GM21723 (cell line): ENCODE measurements around the gene ZNF195.
"Not testable (repeated sequence)": the region's sequence is repeated elsewhere in the genome, so short reads cannot be mapped to it uniquely, and the experiment has no call there.

Experiments
- ATAC-seq: cut with Tn5 transposase; IDR thresholded peaks from one replicate; pipeline ENCODE4 v1.9.1; 2021; ENCODE audit warnings: mild to moderate bottlenecking, moderate library complexity; ENCODE audit not compliant: unreplicated experiment

The ZNF195 gene

GRCh38 chr11:3378426-3379423 is at the start of gene ZNF195:
ZNF195 (minus strand) TSS chr11:3379146; CDS start chr11:3379040, 106 bp downstream.
- peak; percentile 99 for ATAC-seq

DNA sequence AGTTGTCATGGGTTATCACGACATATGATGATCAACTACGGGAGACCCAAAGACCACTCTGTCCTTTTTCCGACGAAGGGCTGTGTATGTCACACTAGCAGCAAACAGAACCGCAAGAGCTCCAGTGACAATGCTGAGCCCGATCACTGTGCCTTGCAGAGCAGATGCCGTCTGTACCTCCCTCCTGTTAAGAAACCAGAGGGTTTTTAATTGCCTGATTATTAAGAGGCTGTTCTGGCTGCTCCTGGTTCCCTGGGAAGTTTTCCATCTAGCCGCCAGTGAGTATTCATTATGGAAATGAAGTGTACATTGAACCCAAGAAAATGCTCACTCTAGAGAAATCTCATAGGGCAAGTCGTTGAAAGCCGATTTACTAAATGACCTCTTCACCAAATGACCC is 49.1 kb upstream of the ZNF195 start:
- ATAC-seq: not testable (repeated sequence)

DNA sequence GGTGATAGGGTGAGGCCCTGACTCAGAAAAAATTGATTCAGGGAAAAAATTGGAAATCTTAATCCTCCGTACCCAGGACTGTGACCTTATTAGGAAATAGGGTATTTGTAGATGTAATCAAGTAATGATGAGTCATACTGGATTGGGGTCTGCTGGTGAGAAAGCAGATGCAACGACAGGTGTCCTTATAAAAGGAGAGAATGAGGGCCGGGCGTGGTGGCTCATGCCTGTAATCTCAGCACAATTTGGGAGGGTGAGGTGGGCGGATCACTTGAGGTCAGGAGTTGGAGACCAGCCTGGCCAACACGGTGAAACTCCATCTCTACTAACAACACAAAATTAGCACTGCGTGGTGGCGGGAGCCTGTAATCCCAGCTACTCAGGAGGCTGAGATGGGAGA is 47.6 kb upstream of the ZNF195 start:
- not testable (repeated sequence) for ATAC-seq

- not testable (repeated sequence) for ATAC-seq
Measured at GRCh38 chr11:3423928-3424327, 45.0 kb upstream of the ZNF195 start.

- not testable (repeated sequence) for ATAC-seq
Measured at GRCh38 chr11:3423138-3423731, 44.3 kb upstream of the ZNF195 start.

DNA sequence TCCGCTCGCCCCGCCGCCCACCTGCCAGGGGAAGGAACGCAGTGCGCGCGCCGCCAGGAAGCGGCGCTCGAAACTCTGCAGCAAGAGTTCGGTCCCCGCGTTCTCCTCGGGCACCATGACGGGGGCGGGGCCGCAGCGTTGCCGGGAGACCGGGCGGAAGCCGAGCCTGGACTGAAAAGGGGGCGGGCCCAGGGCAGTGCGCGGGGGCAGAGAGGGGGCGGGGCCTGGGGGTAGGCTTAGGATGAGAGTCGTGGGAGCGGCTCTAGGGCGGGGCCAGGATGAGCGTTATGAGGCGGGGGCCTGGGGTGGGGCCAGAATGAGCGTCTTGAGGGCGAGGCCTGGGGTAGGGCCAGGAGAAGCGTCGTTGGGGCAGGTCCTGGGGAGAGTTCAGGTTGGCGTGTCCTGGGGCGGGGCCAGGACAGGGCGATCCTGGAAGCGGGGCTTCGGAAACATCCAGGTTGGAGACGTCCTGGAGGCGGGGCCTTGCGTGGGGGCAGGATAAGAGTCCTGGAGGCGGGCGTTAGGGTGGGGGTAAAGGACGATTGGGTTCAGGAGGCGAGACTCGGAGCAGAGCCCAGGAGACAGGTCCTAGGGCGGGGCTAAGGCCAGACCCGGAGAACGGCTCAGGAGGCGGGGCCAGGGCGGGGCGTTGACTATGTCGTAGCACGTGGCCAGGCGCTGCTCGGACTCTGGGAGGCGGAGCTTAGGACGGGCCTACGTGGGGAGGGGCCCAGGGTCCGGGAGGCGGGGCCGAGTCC is 43.6 kb upstream of the ZNF195 start:
- peak; percentile 97 for ATAC-seq

- not testable (repeated sequence) for ATAC-seq
Measured at GRCh38 chr11:3421608-3422379, 42.8 kb upstream of the ZNF195 start.

DNA sequence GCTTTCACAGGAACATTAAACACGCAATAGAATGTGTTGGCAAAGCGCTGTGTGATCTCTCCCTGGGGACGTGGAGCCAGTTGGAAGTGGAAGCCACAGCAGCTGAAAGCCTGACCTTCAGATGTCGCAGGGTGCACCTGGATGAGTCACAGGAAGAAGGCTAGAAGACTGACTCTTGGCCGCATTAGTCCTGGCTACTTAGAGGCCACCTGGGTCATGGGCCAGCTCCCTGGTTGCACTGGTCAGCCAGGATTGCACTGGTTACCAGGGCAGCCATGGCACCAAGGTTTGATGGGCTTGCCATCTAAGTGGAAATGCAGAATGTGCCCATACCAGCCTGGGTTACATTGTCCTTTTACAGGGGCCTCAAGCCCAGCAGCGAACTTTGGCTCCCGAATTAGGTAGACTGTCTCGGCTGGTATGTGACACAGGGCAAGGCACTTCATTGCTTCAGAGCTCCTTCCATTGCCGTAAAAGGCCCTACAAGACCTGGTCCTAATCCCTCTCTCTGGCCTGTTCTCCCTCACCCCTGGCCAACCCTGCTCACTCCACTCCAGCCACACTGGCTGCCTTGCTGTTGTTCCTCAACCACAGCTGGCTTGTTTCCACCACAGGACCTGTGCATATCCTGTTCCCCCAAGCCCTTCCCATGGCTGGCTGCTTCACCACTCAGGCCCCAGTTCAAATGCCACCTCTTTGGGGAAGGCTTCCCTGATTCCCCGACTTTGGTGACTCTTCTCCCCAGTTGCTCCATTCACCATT is 41.5 kb upstream of the ZNF195 start:
- not testable (repeated sequence) for ATAC-seq

DNA sequence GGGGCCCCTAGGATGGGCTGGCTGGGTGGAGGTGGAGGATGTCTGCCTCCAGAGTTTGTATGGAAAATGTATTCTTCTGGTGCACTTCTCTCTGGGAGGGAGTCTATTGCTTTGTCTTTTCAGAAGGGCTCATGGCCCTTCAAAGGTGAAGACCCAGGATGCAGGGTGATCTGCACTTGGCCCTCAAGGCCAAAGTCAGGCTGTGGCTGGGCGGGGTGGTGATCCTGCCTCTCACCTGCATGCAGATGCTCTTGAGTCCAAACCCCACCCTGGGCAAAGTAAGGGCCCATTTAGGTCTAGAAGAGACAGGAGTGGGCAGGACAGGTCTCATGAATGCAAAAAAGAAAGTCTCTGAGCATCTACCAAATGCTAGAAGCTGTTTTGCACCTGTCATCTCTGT is 40.5 kb upstream of the ZNF195 start:
- not testable (repeated sequence) for ATAC-seq

- not testable (repeated sequence) for ATAC-seq
Measured at GRCh38 chr11:3417047-3417446, 38.1 kb upstream of the ZNF195 start.

- ATAC-seq: not testable (repeated sequence)
Measured at GRCh38 chr11:3415301-3415700, 36.4 kb upstream of the ZNF195 start.

- ATAC-seq: not testable (repeated sequence)
Measured at GRCh38 chr11:3413666-3414065, 34.7 kb upstream of the ZNF195 start.

DNA sequence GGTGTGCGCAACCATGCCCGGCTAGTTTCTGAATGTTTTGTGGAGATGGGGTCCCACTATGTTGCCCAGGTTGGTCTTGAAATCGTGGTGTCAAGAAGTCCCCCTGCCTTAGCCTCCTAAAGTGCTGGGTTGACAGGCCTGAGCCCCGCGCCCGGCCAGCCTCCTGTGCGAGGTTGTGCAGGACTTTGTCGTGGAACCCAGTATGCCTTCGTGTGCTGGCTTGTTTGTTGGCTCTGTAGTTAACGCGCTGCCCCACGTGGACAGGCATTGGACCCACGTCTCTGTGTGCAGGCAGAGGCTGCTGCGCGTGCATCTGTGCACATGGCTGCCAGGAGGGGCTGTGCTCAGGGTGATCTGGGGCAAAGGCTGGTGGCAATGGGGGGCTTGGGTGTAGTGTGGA is 33.9 kb upstream of the ZNF195 start:
- no peak for ATAC-seq

DNA sequence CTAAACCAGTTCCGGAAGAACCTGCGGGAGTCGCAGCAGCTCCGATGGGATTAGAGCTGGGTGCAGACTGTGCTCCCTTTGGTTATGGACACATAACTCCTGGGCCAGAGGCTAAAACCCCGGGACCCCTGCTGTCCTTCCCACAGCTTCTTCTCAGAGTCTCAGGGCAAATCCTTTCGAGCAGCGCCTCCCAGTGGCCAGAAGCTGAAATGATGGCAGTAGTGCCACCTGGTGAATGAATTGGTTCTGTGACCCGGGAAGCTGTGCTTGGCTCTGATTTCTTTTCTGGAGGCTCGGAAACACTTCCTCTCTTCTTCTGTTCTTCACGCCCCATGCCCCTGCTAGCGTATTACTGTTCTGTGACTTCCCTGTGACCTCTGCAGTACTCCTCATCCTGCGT is 29.8 kb upstream of the ZNF195 start:
- not testable (repeated sequence) for ATAC-seq

DNA sequence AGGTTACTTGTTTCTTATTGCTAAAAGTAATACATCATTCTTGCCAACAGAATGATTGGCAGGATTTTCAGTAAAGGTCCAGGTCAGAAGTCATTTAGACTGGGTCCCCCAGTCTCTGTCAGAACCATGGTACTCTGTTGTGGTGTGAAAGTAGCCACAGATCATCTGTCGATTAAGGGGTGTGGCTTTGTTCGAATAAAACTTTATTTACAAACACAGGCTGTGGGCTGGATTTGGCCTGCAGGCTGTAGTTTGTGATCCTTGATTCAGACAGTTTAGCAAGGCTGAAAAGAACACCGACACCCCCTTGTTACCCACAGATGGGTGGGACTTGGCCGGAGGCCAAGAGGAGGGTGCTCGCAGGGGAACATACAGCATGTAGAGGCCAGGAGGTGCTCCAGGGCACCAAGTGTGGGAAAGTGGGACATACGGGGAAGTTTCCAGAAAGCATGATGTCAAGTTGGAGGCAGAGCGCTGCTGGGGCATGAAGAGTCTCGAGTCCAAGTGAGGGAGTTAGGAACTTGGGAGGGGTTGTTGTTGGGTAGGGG is 29.2 kb upstream of the ZNF195 start:
- ATAC-seq: not testable (repeated sequence)

GRCh38 chr11:3406937-3407336 is 28.0 kb upstream of the ZNF195 start:
- ATAC-seq: not testable (repeated sequence)

GRCh38 chr11:3406223-3406875 is 27.4 kb upstream of the ZNF195 start:
- not testable (repeated sequence) for ATAC-seq

DNA sequence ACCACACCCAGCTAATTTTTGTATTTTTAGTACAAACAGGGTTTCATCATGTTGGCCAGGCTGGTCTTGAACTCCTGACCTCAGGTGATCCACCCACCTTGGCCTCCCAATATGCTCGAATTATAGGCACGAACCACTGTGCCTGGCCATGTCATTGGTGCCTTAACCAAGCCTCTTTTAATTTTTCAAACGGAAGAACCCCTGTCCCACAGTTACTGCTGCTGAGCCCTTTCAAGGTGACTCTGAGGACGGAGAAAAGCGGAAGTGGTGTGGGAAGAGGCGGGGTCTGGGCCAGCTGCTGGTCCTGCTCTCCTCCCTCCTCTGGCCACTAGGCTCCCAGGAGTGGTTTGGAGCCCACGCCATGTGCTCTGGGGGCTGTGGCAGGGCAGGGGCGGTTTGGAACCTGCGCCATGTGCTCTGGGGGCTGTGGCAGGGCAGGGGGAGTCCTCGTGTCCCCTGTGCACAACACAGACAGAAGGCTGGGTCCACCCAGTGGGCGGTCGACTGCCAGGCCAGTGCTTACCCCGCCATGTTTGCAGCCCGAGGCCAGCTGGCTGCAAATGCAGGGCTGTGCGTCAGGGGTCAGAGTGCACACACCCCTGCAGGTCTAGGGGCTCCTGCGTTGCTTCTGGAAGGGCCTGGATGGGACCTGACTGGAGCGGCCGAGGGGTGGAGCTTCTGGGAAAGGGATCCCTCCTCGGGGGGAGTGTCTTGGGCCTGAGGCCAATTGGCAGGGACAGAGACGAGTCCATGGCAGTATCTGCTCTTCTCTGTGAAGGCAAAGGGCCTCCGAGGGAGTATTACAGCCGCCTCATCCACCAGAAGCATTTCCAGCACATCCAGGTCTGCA is 25.4 kb upstream of the ZNF195 start:
- ATAC-seq: not testable (repeated sequence)
